ENCODE measurements around the gene COL17A1. TPM values are rescaled to one million over a fixed set of nuclear protein-coding genes. Genes with fewer than 3 reads are reported as not detected.

Gene COL17A1
- total RNA-seq, 4 donors from 2014 or later, result under 0.01 to 0.59 (median 0.22) TPM; not detected in 1

- WGBS, 2 donors, result 40 to 46% methylated on average over 4 of the region's 4 CpGs
- DNase-seq (ENCODE audit: low spot score in 2 of 2), result no peak
- Histone ChIP-seq H3K27me3 (no peaks in the 10 kb centered on the region), H3K36me3 (no peaks in the 10 kb centered on the region), H3K27ac (no peak overlapping the region), H3K4me3 (no peak overlapping the region), H3K9me3 (no peaks in the 10 kb centered on the region), H3K4me1 (peaks cover 0 to 55% (median 5%) of the 10 kb centered on the region in 4 donors)
- TF ChIP-seq EP300 (IDR thresholded peaks at IDR 0.05) (no peak), POLR2A (IDR thresholded peaks at IDR 0.05) (no peak), CTCF (IDR thresholded peaks at IDR 0.05) (no peak)
Observed at GRCh38 chr10:103983367-103983911, 102.2 kb downstream of the COL17A1 start.

- Histone ChIP-seq H3K4me1 (peaks cover 0 to 47% (median 3%) of the 10 kb centered on the region in 4 donors), H3K9me3 (no peaks in the 10 kb centered on the region), H3K27me3 (no peaks in the 10 kb centered on the region), H3K4me3 (no peak overlapping the region), H3K27ac (no peak overlapping the region), H3K36me3 (no peaks in the 10 kb centered on the region)
- DNase-seq (ENCODE audit: low spot score in 2 of 2), result no peak
- 94 to 97% methylated on average over 4 of the region's 4 CpGs for WGBS, 2 donors
- TF ChIP-seq CTCF (IDR thresholded peaks at IDR 0.05) (no peak), POLR2A (IDR thresholded peaks at IDR 0.05) (no peak), EP300 (IDR thresholded peaks at IDR 0.05) (no peak)
Observed at GRCh38 chr10:103982639-103983038, 103.0 kb downstream of the COL17A1 start.

Other genes with a start within 250 kb of the COL17A1 start
- 100 to 1,000 TPM; 128 to 154 (median 136) TPM for gene SH3PXD2A, start 230.3 kb downstream of the COL17A1 start, total RNA-seq
- 10 to 100 TPM; 12.6 to 26.7 (median 22.1) TPM for gene STN1, start 167.7 kb downstream of the COL17A1 start, total RNA-seq
- 10 to 100 TPM; 62.2 to 74.7 (median 68.0) TPM for gene SLK, start 118.7 kb downstream of the COL17A1 start, total RNA-seq
- gene SFR1, start 36.3 kb upstream of the COL17A1 start, total RNA-seq, result 10 to 100 TPM in 2 of 4 donors, 1 to 10 TPM in 2; 4.7 to 26.2 (median 8.4) TPM
- gene CFAP43, start 146.5 kb upstream of the COL17A1 start, total RNA-seq, result 1 to 10 TPM in 3 of 4 donors, under 1 TPM in 1; 0.30 to 4.3 (median 2.5) TPM
- 10 to 100 TPM; 51.6 to 84.6 (median 68.1) TPM for gene GSTO1, start 169.0 kb upstream of the COL17A1 start, total RNA-seq
- gene GSTO2, start 183.3 kb upstream of the COL17A1 start, total RNA-seq, result 1 to 10 TPM in 2 of 4 donors, under 1 TPM in 2; 0.30 to 1.7 (median 1.0) TPM